ENCODE data around the gene CD226. TPM values are rescaled to one million over a fixed set of nuclear protein-coding genes. Genes with fewer than 3 reads are reported as not detected.
"Not testable (repeated sequence)": the region's sequence is repeated elsewhere in the genome, so short reads cannot be mapped to it uniquely, and the experiment has no call there.

The CD226 gene
- polyA plus RNA-seq, 2 donors: 0.10 to 0.15 TPM

DNA sequence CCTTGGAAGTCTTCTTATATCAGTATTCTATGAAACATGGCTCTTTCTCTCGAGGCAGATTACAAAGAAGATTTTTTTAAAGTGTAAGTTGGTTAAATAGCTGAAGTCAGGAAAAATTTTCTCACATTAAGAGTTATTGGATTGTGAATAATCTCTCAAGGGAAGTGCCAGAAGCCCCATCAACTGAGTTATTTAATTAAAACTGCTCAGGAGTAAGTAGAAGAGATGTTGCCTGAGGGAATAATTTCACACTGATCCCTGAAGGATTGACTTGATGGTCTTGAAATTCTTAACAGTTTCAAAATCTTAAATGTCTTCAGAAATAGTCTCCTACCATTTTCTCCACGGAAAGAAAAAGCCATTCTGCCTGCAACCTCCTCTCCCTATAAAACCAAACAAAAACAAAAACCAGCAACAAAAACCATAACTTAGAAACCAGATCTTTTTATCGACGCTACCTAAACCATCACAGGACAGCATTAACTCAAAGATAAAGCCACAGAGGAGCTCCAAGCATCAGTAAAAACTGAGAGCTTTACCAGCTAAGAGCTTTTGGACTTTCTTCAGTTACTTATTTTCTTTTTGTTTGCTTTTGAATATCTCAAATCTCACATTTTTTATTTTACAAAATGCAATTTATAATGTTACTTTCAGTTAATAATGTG lies 12.9 kb downstream of the CD226 start:
- no peak overlapping the region for H3K4me3 ChIP-seq (ENCODE audit: low read depth in 1 of 2, low read length in 2 of 2)
- WGBS, 2 donors: 66 to 72% methylated on average over 4 of the region's 4 CpGs
- no peaks in the 10 kb centered on the region for H3K27me3 ChIP-seq (ENCODE audit: control insufficient read depth in 1 of 2, insufficient read depth in 2 of 2, low read length in 2 of 2)
- H3K9me3 ChIP-seq (ENCODE audit: control insufficient read depth in 2 of 2, insufficient read depth in 1 of 2, low read depth in 1 of 2, low read length in 1 of 2): peaks cover 0 to 3% of the 10 kb centered on the region in 2 donors
- H3K36me3 ChIP-seq (ENCODE audit: control insufficient read depth in 2 of 2, insufficient read depth in 2 of 2, low read length in 1 of 2): no peaks in the 10 kb centered on the region
- H3K27ac ChIP-seq (ENCODE audit: low read depth in 2 of 2, low read length in 1 of 2): no peak overlapping the region
- H3K4me1 ChIP-seq (ENCODE audit: control insufficient read depth in 2 of 2, insufficient read depth in 2 of 2, low read length in 1 of 2): no peaks in the 10 kb centered on the region

DNA sequence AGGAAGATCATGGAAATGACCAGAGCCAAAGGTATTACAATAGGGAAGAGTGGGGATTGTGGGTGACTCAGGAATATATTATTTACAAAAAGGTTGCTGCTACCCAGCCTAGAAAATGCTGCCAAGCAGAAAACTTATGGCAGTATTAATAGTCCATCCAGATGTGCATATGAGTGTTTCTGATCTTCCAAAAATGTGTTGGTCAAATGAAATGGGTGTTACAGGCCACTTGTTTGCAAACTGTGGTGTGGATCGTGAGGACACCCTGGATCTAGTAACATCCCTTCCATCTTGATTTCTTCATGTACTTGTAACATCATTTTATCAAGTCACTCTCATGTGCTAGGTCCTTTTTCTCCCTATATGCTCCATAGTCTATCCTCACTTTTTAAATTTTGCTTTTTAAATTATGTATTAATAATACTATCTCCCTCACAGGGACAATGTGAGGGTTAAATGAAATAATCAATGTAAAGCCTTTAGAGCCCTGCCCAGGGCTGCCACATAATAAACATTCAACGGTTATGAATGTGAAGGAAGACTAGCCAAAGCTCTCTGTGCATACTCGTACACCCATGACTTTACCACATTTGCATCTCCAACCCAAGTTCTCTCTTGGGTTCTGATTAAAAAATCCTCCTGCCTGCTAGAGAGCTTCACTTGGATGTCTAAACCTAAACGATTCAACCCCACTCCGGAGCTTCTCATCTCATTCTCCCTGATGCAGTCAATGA lies 18.5 kb downstream of the CD226 start:
- WGBS, 2 donors: 88 to 89% methylated on average over 5 of the region's 5 CpGs
- H3K9me3 ChIP-seq (ENCODE audit: control insufficient read depth in 2 of 2, insufficient read depth in 1 of 2, low read depth in 1 of 2, low read length in 1 of 2): peaks cover 0 to 3% of the 10 kb centered on the region in 2 donors
- no peaks in the 10 kb centered on the region for H3K27me3 ChIP-seq (ENCODE audit: control insufficient read depth in 1 of 2, insufficient read depth in 2 of 2, low read length in 2 of 2)
- no peaks in the 10 kb centered on the region for H3K4me1 ChIP-seq (ENCODE audit: control insufficient read depth in 2 of 2, insufficient read depth in 2 of 2, low read length in 1 of 2)
- no peak overlapping the region for H3K27ac ChIP-seq (ENCODE audit: low read depth in 2 of 2, low read length in 1 of 2)
- H3K36me3 ChIP-seq (ENCODE audit: control insufficient read depth in 2 of 2, insufficient read depth in 2 of 2, low read length in 1 of 2): no peaks in the 10 kb centered on the region
- H3K4me3 ChIP-seq (ENCODE audit: low read depth in 1 of 2, low read length in 2 of 2): no peak overlapping the region

DNA sequence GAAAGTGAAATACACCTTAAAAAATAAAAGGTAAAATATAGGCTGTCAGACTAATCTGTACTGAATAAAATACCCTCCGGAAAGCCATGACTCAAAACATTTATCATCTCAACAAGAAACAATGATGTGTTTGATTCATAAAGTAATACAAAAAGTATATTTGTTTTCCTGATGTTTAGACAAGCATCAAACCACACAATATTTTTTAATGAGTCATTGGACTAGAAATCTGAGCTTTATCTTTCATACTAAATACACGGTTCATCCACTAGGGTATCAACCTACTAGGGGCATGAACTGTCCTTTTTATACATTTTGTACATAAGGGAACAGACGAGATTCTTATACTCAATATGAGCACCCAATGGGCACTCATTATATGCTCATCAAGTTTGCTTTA lies 31.3 kb downstream of the CD226 start:
- Histone ChIP-seq H3K4me3 (ENCODE audit: low read depth in 1 of 2, low read length in 2 of 2) (no peak overlapping the region), H3K4me1 (ENCODE audit: control insufficient read depth in 2 of 2, insufficient read depth in 2 of 2, low read length in 1 of 2) (no peaks in the 10 kb centered on the region), H3K27me3 (ENCODE audit: control insufficient read depth in 1 of 2, insufficient read depth in 2 of 2, low read length in 2 of 2) (no peaks in the 10 kb centered on the region), H3K27ac (ENCODE audit: low read depth in 2 of 2, low read length in 1 of 2) (no peak overlapping the region), H3K36me3 (ENCODE audit: control insufficient read depth in 2 of 2, insufficient read depth in 2 of 2, low read length in 1 of 2) (no peaks in the 10 kb centered on the region), H3K9me3 (ENCODE audit: control insufficient read depth in 2 of 2, insufficient read depth in 1 of 2, low read depth in 1 of 2, low read length in 1 of 2) (no peaks in the 10 kb centered on the region)
- 56 to 58% methylated on average over 3 of the region's 3 CpGs for WGBS, 2 donors

DNA sequence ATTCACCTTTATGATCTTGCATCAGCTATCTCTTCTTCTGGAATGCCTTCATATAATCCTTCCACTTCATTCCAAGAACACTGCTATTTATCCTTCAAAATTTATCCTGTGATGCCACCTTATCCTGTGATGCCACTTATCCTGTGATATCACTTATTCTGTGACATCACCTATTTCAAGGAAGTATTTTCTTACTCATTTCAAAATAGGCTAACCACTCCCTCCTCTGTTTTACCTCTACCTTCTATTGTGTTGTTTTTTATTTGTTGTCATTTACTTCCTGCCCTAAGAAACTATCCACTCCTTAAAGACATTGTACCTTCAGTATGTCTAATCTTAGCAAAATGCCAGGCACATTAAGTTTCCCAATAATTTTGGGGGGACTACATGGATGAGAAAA lies 38.8 kb downstream of the CD226 start:
- no peak overlapping the region for H3K27ac ChIP-seq (ENCODE audit: low read depth in 2 of 2, low read length in 1 of 2)
- no peak overlapping the region for H3K4me3 ChIP-seq (ENCODE audit: low read depth in 1 of 2, low read length in 2 of 2)
- no peaks in the 10 kb centered on the region for H3K4me1 ChIP-seq (ENCODE audit: control insufficient read depth in 2 of 2, insufficient read depth in 2 of 2, low read length in 1 of 2)
- no peaks in the 10 kb centered on the region for H3K9me3 ChIP-seq (ENCODE audit: control insufficient read depth in 2 of 2, insufficient read depth in 1 of 2, low read depth in 1 of 2, low read length in 1 of 2)
- H3K27me3 ChIP-seq (ENCODE audit: control insufficient read depth in 1 of 2, insufficient read depth in 2 of 2, low read length in 2 of 2): no peaks in the 10 kb centered on the region
- no peaks in the 10 kb centered on the region for H3K36me3 ChIP-seq (ENCODE audit: control insufficient read depth in 2 of 2, insufficient read depth in 2 of 2, low read length in 1 of 2)

DNA sequence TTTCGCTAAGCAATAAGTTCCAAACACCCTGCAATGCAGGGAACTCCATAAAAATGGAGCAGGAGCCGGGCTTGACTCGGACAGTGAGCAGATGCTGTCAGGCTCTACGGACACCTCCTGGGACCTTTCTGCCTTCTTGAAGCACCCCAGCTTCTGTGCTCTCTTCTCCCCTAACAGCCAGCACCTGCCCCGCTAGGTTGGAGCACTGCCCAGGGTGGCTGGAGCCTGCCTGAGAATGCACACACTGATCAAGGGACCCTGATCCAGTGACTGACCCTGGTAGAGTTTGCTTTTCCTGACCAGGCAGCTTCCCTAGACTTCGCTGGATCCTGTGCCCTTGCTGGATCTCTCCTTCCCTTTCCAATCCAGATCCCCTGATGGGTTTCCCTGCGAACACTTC lies 40.9 kb downstream of the CD226 start:
- WGBS, 2 donors: 95 to 96% methylated on average over 7 of the region's 7 CpGs
- Histone ChIP-seq H3K27me3 (ENCODE audit: control insufficient read depth in 1 of 2, insufficient read depth in 2 of 2, low read length in 2 of 2) (no peaks in the 10 kb centered on the region), H3K9me3 (ENCODE audit: control insufficient read depth in 2 of 2, insufficient read depth in 1 of 2, low read depth in 1 of 2, low read length in 1 of 2) (peaks cover 0 to 3% of the 10 kb centered on the region in 2 donors), H3K4me3 (ENCODE audit: low read depth in 1 of 2, low read length in 2 of 2) (no peak overlapping the region), H3K36me3 (ENCODE audit: control insufficient read depth in 2 of 2, insufficient read depth in 2 of 2, low read length in 1 of 2) (no peaks in the 10 kb centered on the region), H3K27ac (ENCODE audit: low read depth in 2 of 2, low read length in 1 of 2) (no peak overlapping the region), H3K4me1 (ENCODE audit: control insufficient read depth in 2 of 2, insufficient read depth in 2 of 2, low read length in 1 of 2) (no peaks in the 10 kb centered on the region)

DNA sequence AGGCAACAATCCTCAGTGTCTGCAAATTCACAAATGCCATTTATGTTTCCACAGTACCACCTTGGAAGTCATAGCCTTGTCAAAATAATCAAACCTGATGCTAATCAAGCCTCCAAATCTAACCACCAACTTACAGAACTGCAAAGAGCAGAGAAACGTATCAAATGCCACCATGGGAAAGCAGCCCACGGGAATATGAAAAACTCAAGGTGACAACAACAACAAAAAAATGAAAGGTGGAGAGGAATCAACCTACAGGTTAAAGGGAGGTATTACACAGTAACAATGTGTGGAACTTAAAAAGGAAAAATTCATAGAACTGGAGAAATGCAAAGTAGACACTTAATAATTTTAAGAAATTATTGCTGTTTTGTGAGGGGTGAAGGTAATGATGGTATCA lies 46.7 kb downstream of the CD226 start:
- no peak overlapping the region for H3K4me3 ChIP-seq (ENCODE audit: low read depth in 1 of 2, low read length in 2 of 2)
- no peaks in the 10 kb centered on the region for H3K27me3 ChIP-seq (ENCODE audit: control insufficient read depth in 1 of 2, insufficient read depth in 2 of 2, low read length in 2 of 2)
- 83 to 84% methylated on average over 2 of the region's 2 CpGs for WGBS, 2 donors
- H3K27ac ChIP-seq (ENCODE audit: low read depth in 2 of 2, low read length in 1 of 2): no peak overlapping the region
- no peaks in the 10 kb centered on the region for H3K4me1 ChIP-seq (ENCODE audit: control insufficient read depth in 2 of 2, insufficient read depth in 2 of 2, low read length in 1 of 2)
- H3K36me3 ChIP-seq (ENCODE audit: control insufficient read depth in 2 of 2, insufficient read depth in 2 of 2, low read length in 1 of 2): no peaks in the 10 kb centered on the region
- H3K9me3 ChIP-seq (ENCODE audit: control insufficient read depth in 2 of 2, insufficient read depth in 1 of 2, low read depth in 1 of 2, low read length in 1 of 2): peaks cover 0 to 5% of the 10 kb centered on the region in 2 donors

DNA sequence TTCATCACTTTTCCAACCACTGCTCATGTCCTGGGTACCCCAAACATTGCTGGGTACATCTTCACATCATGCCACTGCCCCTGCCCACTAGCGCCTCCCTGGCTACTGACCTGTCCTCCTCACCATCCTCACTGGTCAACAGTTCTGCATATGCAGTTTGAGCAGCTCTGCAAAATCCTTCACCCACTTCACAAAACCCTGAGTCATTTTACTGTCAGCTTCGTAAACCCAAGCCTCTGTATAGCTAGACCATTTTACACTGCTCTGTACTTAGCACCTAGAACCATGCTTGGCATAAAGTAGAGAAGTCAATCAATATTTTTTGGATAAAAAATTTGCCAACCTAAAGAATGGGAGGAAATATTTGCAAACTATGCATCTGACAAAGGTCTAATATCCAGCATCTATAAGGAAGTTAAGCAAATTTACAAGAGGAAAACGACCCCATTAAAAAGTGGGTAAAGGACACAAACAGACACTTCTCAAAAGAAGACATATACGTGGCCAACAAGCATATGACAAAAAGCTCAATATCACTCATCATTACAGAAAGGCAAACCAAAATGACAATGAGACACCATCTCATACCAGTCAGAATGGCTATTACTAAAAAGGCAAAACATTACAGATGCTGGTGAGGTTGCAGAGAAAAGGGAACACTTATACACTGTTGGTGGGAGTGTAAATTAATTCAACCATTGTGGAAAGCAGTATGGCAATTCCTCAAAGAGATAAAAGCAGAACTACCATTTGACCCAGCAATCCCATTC lies 48.3 kb downstream of the CD226 start:
- H3K4me1 ChIP-seq (ENCODE audit: control insufficient read depth in 2 of 2, insufficient read depth in 2 of 2, low read length in 1 of 2); H3K36me3 ChIP-seq (ENCODE audit: control insufficient read depth in 2 of 2, insufficient read depth in 2 of 2, low read length in 1 of 2); H3K4me3 ChIP-seq (ENCODE audit: low read depth in 1 of 2, low read length in 2 of 2); H3K27ac ChIP-seq (ENCODE audit: low read depth in 2 of 2, low read length in 1 of 2); H3K9me3 ChIP-seq (ENCODE audit: control insufficient read depth in 2 of 2, insufficient read depth in 1 of 2, low read depth in 1 of 2, low read length in 1 of 2); H3K27me3 ChIP-seq (ENCODE audit: control insufficient read depth in 1 of 2, insufficient read depth in 2 of 2, low read length in 2 of 2): not testable (repeated sequence)
- WGBS, 2 donors: 83 to 85% methylated on average over 4 of the region's 4 CpGs

DNA sequence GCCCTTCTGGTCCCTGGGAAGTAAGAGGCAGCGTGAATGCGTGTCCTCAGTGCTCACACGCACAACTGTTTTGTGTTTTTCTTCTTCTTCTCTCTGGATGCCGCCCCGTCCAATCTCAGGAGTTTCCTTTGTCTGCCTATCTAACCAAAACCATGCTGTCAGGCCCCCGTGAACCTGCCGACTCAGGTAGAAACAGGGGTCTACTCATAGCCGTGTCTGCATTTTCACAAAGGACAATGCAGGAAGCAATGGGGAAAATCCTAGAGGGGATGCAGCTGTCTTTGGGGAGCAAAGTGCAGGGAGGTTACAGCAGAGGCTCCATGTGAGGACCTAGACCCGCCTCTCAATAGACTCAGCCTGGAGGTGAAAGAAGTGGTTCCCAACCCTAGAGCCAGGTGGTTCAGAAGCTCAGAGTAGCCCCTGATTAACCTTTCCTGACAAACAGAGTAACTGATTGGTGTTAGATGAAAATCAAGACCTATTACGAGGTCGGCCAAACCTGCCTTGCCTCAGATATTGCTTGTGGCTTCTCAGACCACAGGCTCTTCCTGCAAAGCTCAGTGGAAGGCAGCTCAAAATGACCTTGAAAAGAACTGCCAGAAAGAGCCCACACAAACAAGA lies 49.3 kb downstream of the CD226 start:
- 62 to 65% methylated on average over 11 of the region's 11 CpGs for WGBS, 2 donors
- peaks cover 0 to 3% of the 10 kb centered on the region in 2 donors for H3K9me3 ChIP-seq (ENCODE audit: control insufficient read depth in 2 of 2, insufficient read depth in 1 of 2, low read depth in 1 of 2, low read length in 1 of 2)
- no peaks in the 10 kb centered on the region for H3K27me3 ChIP-seq (ENCODE audit: control insufficient read depth in 1 of 2, insufficient read depth in 2 of 2, low read length in 2 of 2)
- no peaks in the 10 kb centered on the region for H3K36me3 ChIP-seq (ENCODE audit: control insufficient read depth in 2 of 2, insufficient read depth in 2 of 2, low read length in 1 of 2)
- H3K4me3 ChIP-seq (ENCODE audit: low read depth in 1 of 2, low read length in 2 of 2): no peak overlapping the region
- no peaks in the 10 kb centered on the region for H3K4me1 ChIP-seq (ENCODE audit: control insufficient read depth in 2 of 2, insufficient read depth in 2 of 2, low read length in 1 of 2)
- no peak overlapping the region for H3K27ac ChIP-seq (ENCODE audit: low read depth in 2 of 2, low read length in 1 of 2)

DNA sequence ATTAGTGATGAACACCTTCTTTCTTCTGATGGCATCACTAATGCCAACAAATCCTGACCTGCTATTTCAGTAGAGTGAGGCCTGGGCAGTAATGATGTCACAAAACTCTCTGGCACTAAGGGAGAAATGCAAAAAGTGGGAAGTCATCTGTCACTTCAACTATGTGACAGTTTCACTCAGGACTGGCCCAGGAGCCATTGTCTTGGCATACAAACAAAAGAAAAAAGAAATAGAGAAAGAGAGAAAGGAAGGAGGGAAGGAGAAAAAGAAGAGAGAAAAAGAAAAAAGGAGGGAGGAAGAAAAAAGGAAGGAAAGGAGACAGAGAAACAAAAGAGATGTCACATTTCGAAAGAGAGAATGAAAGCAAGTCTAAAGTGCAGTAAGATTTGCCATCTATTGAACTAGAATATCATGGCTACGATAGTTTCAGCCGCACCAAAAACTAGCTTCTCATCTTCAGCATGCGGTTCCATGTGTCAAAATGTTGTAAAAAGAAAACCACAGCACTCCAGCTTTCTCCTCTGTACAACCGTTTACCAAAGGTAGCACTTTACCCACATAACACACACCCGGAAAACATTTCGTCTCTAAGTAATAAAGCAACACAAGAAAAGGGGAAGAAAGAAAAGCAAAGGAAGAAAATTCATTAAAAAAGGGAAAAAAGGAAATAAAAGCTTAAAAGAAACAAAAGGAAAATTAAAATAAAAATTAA lies 50.1 kb downstream of the CD226 start:
- H3K36me3 ChIP-seq (ENCODE audit: control insufficient read depth in 2 of 2, insufficient read depth in 2 of 2, low read length in 1 of 2): no peaks in the 10 kb centered on the region
- WGBS, 2 donors: 76 to 81% methylated on average over 7 of the region's 7 CpGs
- no peaks in the 10 kb centered on the region for H3K4me1 ChIP-seq (ENCODE audit: control insufficient read depth in 2 of 2, insufficient read depth in 2 of 2, low read length in 1 of 2)
- no peaks in the 10 kb centered on the region for H3K27me3 ChIP-seq (ENCODE audit: control insufficient read depth in 1 of 2, insufficient read depth in 2 of 2, low read length in 2 of 2)
- H3K27ac ChIP-seq (ENCODE audit: low read depth in 2 of 2, low read length in 1 of 2): no peak overlapping the region
- H3K9me3 ChIP-seq (ENCODE audit: control insufficient read depth in 2 of 2, insufficient read depth in 1 of 2, low read depth in 1 of 2, low read length in 1 of 2): peaks cover 0 to 2% of the 10 kb centered on the region in 2 donors
- no peak overlapping the region for H3K4me3 ChIP-seq (ENCODE audit: low read depth in 1 of 2, low read length in 2 of 2)
